Measurements from ENCODE around the gene SPOP. TPM values are rescaled to one million over a fixed set of nuclear protein-coding genes. Genes with fewer than 3 reads are reported as not detected.
A peak's percentile ranks its signal among the peaks of the same experiment; 100 is the strongest.
"Not testable (repeated sequence)": the region's sequence is repeated elsewhere in the genome, so short reads cannot be mapped to it uniquely, and the experiment has no call there.

Gene SPOP
- total RNA-seq, 1 donor from 2014 or later, result 47.1 TPM

- DNase-seq (ENCODE audit: low read depth), result no peak
Observed at GRCh38 chr17:49696233-49696761, 18.4 kb upstream of the SPOP start.

- no peak for DNase-seq (ENCODE audit: low read depth)
Observed at GRCh38 chr17:49695698-49696232, 17.9 kb upstream of the SPOP start.

- peak; percentile 36 for DNase-seq (ENCODE audit: low read depth)
Observed at GRCh38 chr17:49694847-49695697, 17.2 kb upstream of the SPOP start.

GRCh38 chr17:49692751-49693150 lies 14.9 kb upstream of the SPOP start:
- DNase-seq (ENCODE audit: low read depth), result no peak

- DNase-seq (ENCODE audit: low read depth), result no peak
Observed at GRCh38 chr17:49691677-49692191, 13.8 kb upstream of the SPOP start.

- DNase-seq (ENCODE audit: low read depth), result peak; percentile 74
Observed at GRCh38 chr17:49691086-49691676, 13.3 kb upstream of the SPOP start.

GRCh38 chr17:49690256-49690655 lies 12.4 kb upstream of the SPOP start:
- no peak for DNase-seq (ENCODE audit: low read depth)

GRCh38 chr17:49688848-49689247 lies 11.0 kb upstream of the SPOP start:
- no peak for DNase-seq (ENCODE audit: low read depth)

GRCh38 chr17:49687878-49688491 lies 10.1 kb upstream of the SPOP start:
- no peak for DNase-seq (ENCODE audit: low read depth)

- DNase-seq (ENCODE audit: low read depth), result no peak
Observed at GRCh38 chr17:49681106-49681979, 3.4 kb upstream of the SPOP start.

GRCh38 chr17:49680314-49680713 lies 2.4 kb upstream of the SPOP start:
- no peak for DNase-seq (ENCODE audit: low read depth)

- peak; percentile 96 for DNase-seq (ENCODE audit: low read depth)
Observed at GRCh38 chr17:49677134-49677932, 564 bp downstream of the SPOP start.

- peak; percentile 22 for DNase-seq (ENCODE audit: low read depth)
Observed at GRCh38 chr17:49676276-49676868, 1.5 kb downstream of the SPOP start.

- DNase-seq (ENCODE audit: low read depth), result no peak
Observed at GRCh38 chr17:49674507-49674906, 3.4 kb downstream of the SPOP start.

GRCh38 chr17:49673679-49674078 lies 4.2 kb downstream of the SPOP start:
- not testable (repeated sequence) for DNase-seq (ENCODE audit: low read depth)

- no peak for DNase-seq (ENCODE audit: low read depth)
Observed at GRCh38 chr17:49670641-49671040, 7.3 kb downstream of the SPOP start.

- no peak for DNase-seq (ENCODE audit: low read depth)
Observed at GRCh38 chr17:49670002-49670401, 7.9 kb downstream of the SPOP start.

- DNase-seq (ENCODE audit: low read depth), result no peak
Observed at GRCh38 chr17:49667854-49668253, 10.0 kb downstream of the SPOP start.

- DNase-seq (ENCODE audit: low read depth), result no peak
Observed at GRCh38 chr17:49664706-49665211, 13.1 kb downstream of the SPOP start.

Data from myocyte (in vitro differentiated cells).